Fibroblast of pulmonary artery (primary cell): ENCODE measurements around the gene NELFA.

Experiments used
- DNase-seq: peaks from one replicate; pipeline ENCODE4 v3.0.0-alpha.2; 2010; ENCODE audit warnings: low read depth
- H3K4me3 ChIP-seq: replicated peaks from 2 replicates; pipeline ENCODE4 v1.5.1; 2011; ENCODE audit warnings: low read depth, mild to moderate bottlenecking, control low read depth, low read length, moderate library complexity
- CTCF ChIP-seq: IDR thresholded peaks from 2 replicates; pipeline ENCODE4 v1.5.1; 2011; ENCODE audit warnings: mild to moderate bottlenecking, control low read depth, low read length, inconsistent platforms; ENCODE audit errors: missing control alignments

Gene NELFA

GRCh38 chr4:1945124-1945895, 63.5 kb downstream of the NELFA start:
- no peak for TF ChIP-seq CTCF
- no peak for DNase-seq
- no peak overlapping the region for H3K4me3 ChIP-seq

GRCh38 chr4:1943928-1944327, 64.8 kb downstream of the NELFA start:
- no peak overlapping the region for H3K4me3 ChIP-seq
- no peak for TF ChIP-seq CTCF
- DNase-seq: no peak

DNA sequence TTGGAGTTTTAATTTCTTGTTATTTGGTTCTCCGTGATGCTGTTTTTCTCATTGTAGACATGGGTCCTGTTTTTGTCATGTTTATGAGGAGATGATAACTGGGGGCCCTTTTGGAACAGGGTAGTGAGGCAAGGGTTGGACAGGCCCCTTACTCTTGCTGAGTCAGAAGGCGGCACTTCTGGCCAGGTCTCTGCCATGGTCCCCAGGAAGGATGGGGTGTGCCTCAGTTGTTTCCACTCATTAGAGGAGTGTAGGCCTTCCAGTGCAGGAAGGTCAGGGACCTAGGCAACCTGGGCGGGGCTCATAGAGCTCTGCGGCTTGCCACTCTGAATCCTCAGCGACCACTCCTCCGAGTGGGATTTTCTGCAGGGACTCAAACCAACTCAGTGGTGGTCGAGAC, 68.2 kb downstream of the NELFA start:
- DNase-seq: no peak
- H3K4me3 ChIP-seq: no peak overlapping the region
- TF ChIP-seq CTCF: no peak

DNA sequence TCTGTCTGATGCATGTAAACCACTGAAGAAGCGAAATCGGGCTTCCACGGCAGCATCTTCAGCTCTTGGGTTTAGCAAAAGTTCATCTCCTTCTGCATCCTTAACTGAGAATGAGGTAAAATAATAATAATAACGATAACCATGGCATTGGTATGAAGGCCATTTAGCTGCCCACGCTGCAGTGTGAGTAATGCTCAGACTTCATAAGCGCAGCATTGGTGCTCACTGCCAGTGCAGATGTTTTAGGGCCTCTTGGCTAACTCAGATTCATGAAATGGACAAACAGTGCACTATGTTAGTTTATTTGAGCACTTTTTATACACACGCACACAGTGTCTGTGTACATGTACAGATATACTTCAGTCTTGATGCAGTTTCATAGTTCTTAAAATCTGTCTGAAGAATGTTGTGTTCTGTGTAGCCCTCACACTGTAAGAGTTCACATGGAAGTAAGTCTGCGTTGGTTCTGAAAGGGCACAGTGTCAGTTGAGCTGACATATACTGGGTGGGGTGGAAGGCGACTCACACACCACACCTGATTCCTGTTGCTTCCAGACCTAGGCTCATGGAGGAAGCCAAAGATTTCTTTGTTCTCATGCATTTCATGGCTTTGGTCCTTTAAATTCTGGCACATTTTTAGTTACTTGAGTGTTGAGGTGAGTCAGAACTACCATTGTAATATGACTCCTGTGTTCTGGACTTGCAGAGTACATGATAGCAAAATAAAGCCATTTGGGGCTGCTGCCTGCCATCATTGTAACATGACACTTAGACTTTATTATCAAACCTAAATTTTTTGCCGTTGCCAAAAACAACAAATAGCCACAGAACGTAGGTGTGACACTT, 68.9 kb downstream of the NELFA start:
- no peak for TF ChIP-seq CTCF
- H3K4me3 ChIP-seq: no peak overlapping the region
- peak; percentile 86 for DNase-seq

GRCh38 chr4:1938027-1938426, 70.7 kb downstream of the NELFA start:
- no peak overlapping the region for H3K4me3 ChIP-seq
- TF ChIP-seq CTCF: no peak
- DNase-seq: no peak

GRCh38 chr4:1937550-1937949, 71.2 kb downstream of the NELFA start:
- no peak for TF ChIP-seq CTCF
- no peak overlapping the region for H3K4me3 ChIP-seq
- DNase-seq: no peak
